ENCODE results near the gene ERF.

ERF gene

GRCh38 chr19:42241279-42241678 lies 13.6 kb downstream of the ERF start:
- no peak for DNase-seq

GRCh38 chr19:42239544-42240220 lies 15.2 kb downstream of the ERF start:
- DNase-seq, result no peak

- DNase-seq, result no peak
Observed at GRCh38 chr19:42235181-42235580, 19.7 kb downstream of the ERF start.

GRCh38 chr19:42234364-42234763 lies 20.6 kb downstream of the ERF start:
- DNase-seq, result no peak

GRCh38 chr19:42233678-42234292 lies 21.1 kb downstream of the ERF start:
- DNase-seq, result no peak

DNA sequence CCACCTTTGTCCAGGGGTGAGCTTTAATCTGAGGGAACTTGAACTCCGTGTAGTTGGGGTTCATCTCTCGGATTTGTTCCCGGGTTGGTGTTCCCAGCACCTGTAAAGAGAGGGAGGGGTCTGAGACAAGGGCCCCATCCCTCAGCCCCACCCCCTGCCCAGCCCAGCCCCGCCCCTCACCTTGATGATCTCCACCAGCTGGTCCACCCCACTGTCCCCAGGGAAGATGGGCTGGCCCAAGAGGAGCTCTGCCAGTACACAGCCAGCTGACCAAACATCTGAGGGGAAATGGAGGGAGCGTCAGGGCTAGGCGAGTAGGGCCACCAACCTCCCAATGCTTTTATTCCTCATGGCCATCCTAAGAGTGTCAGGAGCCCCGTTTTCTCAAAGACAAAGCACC lies 21.8 kb downstream of the ERF start:
- DNase-seq, result no peak

DNA sequence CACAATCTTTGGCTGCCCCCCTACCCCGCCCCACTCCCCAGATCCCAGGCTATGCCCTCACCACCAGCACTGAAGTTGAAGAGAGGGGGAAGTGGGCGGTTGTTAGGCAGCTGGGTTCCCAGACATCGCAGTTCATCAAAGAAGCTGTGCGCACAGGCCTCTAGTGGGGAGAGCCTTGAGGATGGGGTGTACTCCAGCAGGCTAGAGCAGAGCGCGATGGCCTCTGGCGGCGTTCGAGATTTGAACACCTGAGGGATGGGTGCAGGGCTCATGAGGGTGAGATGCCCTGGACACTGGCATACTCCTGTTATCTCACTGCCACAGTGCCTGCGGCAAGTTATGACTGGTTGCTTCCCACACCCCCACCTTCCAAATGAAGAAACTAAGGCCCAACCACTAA lies 22.5 kb downstream of the ERF start:
- no peak for DNase-seq

DNA sequence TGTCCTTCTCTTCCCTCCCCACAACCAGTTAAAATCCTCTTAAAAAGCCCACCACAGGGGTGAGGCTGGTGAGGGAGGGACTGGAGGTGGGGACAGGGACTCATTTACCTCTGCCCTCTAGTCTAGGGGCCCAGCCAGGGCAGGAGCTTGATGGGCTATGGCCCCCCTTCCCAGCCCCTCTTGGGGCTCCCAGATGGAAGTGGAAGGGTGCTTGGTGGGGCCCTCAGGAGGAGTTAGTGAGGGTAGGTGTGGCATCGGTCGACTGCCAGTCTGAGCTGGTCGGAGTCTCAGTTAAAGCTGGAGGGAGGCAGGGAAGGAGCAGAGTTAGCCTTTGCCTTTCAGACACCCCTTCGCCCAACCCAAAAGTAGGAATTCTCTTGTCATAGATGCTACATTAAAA lies 24.4 kb downstream of the ERF start:
- no peak for DNase-seq

GRCh38 chr19:42229855-42230351 lies 25.0 kb downstream of the ERF start:
- no peak for DNase-seq

DNA sequence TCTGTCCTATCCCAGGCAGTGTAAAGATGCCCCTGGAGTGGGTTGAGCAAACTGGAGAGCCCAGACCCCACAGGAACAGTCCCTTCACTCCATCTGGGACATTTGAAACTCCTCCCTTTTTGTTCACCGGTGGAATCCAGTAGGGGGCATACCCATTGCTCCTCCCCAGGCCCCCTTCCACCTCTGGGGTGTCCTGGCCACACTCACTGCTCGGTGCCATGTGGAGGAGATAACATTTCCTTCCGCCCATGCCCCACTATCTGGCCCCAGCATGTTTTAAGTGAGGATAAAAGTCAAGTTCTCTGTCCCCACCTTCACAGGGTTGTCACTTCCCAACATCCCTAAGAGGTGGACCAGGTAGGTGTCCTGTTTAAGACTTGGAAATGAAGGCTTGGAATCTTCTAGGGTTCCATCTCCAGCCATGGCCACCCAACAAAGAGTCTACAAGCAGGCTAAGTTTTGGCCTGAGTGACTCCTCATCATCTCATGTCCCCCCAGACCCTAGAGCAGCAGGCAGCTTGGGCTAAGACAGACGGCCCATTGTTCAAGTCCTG lies 25.6 kb downstream of the ERF start:
- no peak for DNase-seq

- no peak for DNase-seq
Observed at GRCh38 chr19:42228641-42229040, 26.3 kb downstream of the ERF start.

- no peak for DNase-seq
Observed at GRCh38 chr19:42226886-42227285, 28.0 kb downstream of the ERF start.

DNA sequence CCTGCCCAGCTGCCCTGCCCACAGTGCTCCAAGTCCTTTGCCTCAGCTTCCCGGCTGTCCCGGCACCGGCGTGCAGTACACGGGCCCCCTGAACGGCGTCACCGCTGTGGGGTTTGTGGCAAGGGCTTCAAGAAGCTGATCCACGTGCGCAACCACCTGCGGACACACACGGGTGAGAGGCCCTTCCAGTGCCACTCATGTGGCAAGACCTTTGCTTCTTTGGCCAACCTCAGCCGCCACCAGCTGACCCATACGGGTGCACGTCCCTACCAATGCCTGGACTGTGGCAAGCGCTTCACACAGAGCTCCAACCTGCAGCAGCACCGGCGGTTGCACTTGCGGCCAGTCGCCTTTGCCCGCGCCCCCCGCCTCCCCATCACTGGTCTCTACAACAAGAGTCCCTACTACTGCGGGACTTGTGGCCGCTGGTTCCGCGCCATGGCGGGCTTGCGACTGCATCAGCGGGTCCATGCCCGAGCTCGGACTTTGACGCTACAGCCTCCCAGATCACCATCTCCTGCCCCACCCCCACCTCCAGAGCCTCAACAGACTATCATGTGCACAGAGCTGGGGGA lies 29.1 kb downstream of the ERF start:
- no peak for DNase-seq

GRCh38 chr19:42224940-42225717 lies 29.8 kb downstream of the ERF start:
- no peak for DNase-seq

DNA sequence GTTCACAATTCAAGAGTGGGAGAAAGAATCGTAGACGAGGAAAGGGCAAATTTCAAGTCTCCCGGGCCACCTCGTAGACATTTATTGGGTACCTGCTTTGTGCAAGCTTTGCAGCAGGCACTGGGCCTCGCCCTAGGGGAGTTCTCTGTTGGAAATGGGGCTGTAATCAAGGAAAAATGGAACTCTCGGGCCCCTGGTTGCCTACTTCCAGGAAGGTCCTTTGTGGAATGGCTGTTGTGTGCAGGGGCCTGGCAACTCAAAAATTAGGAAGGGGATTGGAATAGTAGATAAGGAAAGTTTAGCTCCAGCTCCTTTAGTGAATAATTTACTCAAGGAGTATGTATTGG lies 34.2 kb downstream of the ERF start:
- no peak for DNase-seq

- peak; percentile 76 to 97 (median 95) for DNase-seq
Observed at GRCh38 chr19:42219812-42220750, 34.8 kb downstream of the ERF start, which contains the start of gene ZNF526. ZNF526 (plus strand) TSS chr19:42220312; CDS start chr19:42224404, 4,092 bp downstream.

GRCh38 chr19:42217520-42218437 lies 37.1 kb downstream of the ERF start, which contains the start of gene DEDD2:
DEDD2 (minus strand) TSS chr19:42217677; CDS start chr19:42217007, 670 bp downstream.
- peak; percentile 79 to 98 (median 96) for DNase-seq

GRCh38 chr19:42216653-42217519 lies 38.0 kb downstream of the ERF start:
- peak in 11 of 14 donors; percentile 35 to 75 (median 56) for DNase-seq

- no peak for DNase-seq
Observed at GRCh38 chr19:42214810-42215485, 40.0 kb downstream of the ERF start.

All from C1 segment of cervical spinal cord (tissue), 14 donors.